HG02763 (cell line): ENCODE results near the gene CCDC83.
A peak's percentile ranks its signal among the peaks of the same experiment; 100 is the strongest.
"Not testable (repeated sequence)": the region's sequence is repeated elsewhere in the genome, so short reads cannot be mapped to it uniquely, and the experiment has no call there.

ENCODE experiments used
- ATAC-seq: cut with Tn5 transposase; IDR thresholded peaks from one replicate; pipeline ENCODE4 v1.9.1; 2021; ENCODE audit warnings: mild to moderate bottlenecking, moderate library complexity; ENCODE audit not compliant: unreplicated experiment

CCDC83 gene

DNA sequence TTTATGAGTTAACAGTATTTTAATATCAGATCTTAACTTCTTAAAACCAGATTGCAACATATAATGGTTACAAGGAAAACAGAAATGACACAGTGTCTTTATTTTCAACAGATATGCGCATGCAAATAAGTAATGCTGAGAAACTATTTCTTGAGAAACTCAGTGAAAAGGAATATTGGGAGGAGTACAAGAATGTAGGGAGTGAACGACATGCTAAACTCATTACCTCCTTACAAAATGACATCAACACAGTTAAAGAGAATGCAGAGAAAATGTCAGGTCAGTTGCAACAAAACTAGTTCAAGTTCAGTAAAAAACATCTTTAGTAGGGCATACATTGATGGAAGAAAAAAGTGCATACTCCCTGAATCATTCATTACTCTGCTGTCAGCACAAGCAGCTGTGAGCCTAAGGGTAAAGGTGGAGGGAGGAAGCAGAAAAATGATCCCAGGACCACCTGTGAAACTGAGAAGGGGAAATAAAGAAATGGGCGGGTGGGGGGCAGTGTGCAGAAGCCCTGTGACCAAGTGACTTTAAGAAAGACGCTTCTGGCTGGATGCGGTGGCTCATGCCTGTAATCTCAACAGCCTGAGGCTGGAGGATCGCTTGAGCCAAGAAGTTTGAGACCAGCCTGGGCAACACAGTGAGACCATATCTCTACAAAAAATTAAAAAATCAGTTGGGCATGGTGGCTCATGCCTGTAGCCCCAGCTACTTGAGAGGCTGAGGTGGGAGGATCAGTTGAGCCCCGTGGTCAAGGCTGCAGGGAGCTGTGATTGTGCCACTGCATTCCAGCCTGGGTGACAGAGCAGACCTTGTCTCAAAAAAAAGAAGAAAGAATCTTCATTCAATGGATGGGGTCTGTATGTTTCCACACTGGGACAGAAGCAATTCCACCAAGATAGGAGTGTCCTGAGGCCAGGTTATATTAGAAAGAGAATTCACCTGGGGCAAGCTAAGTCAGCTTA is 31.2 kb downstream of the CCDC83 start:
- no peak for ATAC-seq

DNA sequence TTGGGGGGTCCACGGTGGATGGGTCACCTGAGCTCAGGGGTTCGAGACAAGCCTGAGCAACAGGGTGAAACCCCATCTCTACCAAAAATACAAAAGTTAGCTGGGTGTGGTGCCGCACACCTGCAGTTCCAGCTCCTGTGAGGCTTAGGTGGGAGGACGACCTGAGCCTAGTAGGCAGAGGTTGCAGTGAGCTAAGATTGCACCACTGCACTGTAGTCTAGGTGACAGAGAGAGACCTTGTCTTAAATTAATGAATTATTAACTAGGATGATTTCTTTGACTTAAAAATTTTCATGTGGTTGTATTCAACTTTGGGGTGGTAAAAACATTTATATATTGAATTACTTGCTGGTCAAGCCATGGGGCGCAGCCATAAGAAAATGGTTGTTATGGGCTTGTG is 33.9 kb downstream of the CCDC83 start:
- ATAC-seq, result no peak

DNA sequence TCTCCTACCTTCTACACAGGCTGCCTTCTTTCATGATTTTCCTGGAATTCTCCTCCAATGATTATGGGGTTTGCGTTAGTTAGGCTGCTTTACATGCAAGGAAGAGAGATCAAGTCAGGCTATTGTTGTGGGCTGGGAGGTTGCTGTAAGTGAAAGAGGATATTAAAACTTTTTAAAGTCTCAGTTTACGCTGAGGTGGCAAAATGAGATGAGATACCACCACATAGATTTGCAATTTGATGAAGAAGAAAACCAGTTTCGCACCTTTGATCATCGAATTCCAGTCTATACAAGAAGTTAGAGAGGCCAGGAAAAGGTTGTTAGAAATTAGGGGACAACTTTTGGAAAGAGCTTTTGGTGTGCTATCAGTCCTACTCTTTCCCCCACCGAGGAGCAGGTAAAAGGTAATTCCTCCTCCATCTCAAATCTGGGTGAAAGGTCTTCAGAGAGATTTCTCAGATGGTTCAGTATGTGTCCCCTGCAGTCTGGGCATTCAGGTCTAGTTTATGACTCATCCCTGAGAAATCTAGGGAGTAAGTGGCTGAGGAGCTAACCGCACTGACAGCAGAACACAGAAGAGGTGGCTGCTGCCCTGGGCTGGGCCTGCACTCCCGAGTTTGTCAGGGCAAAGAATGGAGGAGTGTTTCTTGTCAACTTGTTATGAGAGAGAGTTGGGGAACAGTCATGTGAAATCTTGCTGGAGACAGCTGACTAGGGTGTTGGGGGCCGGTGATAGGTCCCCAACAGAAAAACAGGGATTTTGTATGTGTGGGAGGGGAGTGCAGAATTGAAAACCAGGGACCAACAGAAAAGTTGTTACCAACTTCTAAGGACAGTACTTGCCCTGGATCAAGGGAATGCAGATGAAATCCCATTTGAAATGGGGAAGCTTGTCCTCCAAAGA is 34.7 kb downstream of the CCDC83 start:
- no peak for ATAC-seq

DNA sequence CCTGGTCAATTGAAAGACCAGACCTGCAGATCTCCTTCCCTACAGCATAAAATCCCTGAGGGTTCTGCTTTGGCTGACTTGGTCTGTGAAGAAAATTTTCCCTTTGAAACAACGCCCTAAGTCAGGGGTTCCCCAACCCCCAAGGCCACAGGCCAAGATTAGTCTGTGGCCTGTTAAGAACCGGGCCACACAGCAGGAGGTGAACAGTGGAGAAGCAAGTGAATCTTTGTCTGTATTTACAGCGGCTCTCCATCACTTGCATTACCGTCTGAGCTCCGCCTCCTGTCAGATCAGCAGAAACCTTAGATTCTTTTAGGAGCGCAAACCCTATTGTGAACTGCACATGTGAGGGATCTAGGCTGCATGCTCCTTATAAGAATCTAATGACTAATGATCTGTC is 38.2 kb downstream of the CCDC83 start:
- no peak for ATAC-seq

DNA sequence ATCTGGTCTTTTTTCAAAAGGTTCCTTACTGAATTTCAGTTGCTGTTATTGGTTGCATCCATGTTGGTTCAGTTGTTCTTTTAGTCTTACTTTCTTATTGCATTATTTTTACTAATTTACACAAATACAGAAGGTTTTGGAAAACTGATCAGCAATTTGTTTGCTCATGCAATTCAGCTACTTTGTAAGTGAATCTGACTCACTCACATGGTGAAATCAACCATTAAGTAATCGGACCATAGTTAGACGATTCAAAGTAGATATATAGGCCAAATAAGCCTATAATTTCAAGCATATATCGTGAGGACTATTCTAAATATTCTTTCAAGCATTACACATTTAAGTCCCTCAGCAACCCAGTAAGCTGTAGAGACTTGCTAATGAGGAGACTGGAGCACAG is 41.7 kb downstream of the CCDC83 start:
- no peak for ATAC-seq

DNA sequence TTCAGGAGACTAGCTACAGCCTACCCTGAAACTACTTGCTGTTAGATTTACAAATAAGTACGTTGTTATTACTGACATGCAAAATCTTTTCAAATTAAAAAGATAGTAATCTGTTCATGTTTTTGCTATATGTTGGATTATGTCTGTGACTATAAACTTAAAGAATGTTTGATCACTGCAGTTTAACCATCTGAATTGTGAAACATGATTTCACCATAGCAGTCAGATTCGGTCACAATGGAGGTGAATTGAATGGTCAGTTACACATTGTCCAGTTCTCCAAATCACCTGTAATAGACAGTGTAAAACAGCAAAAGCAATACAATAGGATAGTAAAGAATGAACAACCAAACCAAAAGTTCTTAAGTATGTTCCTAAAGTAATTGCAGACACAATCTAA is 43.3 kb downstream of the CCDC83 start:
- no peak for ATAC-seq

DNA sequence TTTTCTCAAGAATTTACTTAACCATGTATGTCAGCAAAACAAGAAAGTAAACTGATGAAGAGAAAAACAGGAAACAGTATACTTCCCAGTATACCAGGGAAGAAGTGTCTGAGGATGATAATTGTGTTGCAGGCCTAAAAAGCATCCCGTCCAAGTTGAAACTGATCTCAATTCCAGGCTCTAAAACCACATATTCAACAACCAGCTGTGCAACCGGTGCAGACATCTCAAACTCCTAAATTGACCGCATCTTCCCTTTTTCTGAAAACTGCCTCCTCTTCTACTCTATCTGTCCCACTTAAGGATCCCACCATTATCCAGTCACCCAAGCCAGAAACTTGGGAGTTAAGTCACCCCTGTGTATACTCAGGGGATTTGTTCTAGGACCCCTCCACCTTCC is 47.2 kb downstream of the CCDC83 start:
- no peak for ATAC-seq

DNA sequence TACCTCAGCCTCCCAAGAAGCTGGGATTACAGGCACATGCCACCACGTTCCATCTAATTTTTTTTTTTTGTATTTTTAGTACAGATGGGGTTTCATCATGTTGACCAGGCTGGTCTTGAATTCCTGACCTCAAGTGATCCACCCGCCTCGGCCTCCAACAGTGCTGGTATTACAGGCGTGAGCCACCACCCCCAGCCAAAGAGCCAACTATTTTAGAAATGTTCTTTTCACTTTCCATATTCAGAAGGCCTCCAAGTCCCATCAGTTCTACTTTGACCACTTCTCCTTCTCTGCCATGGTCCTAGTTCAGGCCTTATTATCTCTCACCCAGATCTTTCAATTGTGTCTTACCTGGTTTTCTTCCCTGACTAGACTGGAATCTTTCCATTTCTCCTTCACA is 48.2 kb downstream of the CCDC83 start:
- no peak for ATAC-seq

DNA sequence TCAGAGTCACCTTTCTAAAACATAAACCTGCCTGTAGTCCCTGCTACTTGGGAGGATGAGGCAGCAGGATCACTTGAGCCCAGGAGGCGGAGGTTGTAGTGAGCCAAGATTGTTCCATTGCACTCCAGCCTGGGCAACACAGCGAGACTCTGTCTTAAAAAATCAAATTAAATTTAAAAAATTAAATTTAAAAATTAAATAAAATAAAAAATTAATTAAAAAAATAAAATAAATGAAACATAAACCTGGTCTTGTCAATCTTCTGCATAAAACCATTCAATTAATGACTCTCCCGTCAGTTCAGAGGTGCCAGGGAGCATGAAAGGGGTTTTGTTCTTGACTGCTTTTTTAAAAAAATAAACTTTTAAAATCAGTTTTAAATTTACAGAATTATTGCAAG is 48.6 kb downstream of the CCDC83 start:
- no peak for ATAC-seq

DNA sequence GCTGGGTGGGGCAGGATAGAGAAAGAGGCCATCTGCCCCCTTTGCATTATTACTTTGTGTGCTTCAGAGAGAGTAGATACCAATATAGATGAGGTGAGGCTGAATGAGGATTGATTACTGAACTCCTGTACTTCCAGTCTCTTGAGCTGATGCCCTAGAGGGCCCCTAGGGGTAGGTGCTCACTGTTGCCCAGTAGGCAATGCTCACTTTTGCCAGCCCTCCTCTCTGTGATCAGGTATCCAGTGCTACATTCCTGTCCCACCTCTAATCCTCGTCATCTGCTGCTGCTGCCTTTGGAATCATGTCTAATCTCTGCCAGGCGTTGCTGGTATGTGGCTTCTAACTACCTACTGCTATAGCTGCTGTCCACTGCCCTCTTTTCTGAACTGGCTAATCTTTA is 57.2 kb downstream of the CCDC83 start:
- ATAC-seq, result no peak

DNA sequence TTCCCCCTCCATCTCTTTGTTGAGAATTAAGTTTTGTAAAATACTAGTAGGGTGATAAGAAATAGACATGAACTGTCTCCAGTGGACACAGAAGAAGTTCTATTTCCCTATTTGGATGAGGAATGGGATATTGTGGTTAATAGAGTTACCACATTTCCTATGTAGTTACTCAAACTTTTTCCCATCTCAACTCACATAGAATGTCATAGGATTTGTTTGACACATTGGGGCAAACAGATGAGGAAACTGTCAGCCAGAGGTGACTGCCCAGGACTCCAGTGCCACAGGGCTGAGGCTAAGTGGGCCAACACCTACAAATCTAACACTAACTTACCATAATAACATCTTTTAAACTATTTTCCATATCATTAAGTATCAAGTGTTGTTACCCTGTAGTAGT is 58.3 kb downstream of the CCDC83 start:
- ATAC-seq, result no peak

DNA sequence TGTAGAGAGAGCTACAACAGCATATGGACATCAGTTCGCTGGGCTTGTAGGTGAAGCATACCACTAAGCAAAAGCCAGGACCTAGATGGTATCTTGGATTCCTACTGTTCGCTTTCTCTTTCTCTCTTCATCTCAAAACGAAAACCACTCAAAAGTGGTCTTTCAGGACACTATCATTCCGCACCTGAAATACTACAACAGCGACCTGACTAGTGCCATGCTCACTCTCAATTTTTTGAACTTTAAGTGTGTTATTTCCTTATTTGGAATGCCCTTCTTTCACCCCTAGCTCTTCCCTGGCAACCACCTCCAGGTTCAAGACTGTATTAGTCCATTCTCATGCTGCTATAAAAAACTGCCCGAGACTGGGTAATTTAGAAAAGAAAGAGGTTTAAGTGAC is 59.2 kb downstream of the CCDC83 start:
- no peak for ATAC-seq

DNA sequence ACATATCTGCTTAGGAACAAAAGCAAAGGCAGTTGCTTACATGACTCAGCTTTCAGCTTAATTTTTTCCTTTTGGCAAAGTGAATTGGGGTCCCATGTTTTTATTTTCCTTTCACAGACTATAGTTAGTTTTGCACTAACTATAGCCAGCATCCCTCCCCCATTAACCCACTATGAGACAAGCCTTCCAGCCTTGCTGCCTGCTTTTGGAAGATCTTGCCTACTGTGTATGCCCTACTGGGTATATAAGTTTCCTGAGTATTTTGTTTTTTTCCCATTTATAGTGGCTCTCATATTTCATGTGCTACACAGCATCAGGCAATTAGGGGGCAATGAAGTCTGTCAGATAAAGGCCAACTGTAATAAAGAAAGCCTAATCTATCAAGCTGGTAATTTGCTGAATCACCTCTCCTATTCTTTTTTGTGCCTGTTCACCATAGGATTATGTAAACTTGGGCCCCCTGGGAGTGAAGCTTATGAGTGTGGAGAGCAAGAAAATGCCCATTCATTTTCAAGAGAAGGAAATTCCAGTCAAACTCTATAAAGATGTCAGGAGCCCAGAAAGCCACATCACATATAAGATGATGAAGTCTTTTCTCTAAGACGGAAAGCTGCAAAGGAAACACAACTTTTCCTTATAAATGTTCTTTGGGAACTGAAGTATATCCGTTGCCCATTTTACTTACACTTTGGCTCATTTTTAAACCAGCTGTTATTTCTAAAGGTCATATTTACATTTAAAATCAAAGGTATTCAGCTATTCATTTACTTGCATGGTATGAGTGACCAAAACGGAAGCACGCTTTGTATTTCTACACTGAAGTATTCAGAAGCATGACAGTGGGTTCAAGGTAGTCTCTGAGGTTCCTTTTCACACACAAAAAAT is 64.0 kb downstream of the CCDC83 start:
- no peak for ATAC-seq

DNA sequence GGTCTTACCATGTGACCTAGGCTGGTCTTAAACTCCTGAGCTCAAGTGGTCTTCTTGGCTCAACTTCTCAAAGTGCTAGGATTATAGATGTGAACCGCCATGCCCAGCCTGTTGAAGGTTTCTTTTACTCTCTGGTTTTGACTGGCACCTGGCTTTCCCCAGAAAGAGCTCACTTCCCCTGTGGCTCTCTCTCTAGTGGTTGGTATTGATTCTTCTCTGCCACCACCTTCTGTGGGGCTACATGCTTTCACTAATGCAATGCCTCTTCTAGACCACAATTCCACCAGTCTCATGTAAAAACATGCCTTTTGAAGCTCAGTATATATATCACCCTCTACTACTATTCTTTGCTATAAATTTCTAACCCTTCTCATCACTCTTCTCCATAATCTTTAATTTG is 67.2 kb downstream of the CCDC83 start:
- peak; percentile 68 for ATAC-seq

DNA sequence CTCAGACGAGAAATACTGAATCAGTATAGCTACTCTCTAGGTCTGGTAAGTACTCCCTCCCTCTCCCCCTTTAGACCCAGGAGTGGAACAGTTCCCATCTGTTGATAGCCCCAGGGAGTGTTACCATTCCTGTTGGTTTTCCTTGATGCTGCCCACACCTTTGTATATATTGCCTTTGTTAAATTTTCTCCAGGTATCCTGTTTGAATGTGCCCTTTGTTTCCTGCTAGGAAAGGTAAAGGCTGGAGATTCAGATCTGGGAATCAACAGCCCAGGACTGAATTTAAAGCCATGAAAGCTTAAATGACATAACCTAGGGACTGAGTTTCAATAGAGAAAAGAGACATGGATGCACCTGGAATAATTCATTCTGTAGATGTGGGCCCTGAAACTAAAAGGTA is 68.3 kb downstream of the CCDC83 start:
- no peak for ATAC-seq

DNA sequence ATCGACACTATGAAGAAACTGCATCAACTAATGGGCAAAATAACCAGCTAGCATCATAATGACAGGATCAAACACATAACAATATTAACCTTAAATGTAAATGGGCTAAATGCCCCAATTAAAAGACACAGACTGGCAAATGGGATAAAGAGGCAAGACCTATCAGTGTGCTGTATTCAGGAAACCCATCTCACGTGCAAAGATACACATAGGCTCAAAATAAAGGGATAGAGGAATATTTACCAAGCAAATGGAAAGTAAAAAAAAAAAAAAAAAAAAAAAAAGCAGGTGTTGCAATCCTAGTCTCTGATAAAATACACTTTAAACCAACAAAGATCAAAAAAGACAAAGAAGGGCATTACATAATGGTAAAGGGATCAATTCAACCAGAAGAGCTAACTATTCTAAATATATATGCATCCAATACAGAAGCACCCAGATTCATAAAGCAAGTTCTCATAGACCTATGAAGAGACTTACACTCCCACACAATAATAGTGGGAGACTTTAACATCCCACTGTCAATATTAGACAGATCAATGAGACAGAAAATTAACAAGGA is 71.6 kb downstream of the CCDC83 start:
- ATAC-seq, result not testable (repeated sequence)

DNA sequence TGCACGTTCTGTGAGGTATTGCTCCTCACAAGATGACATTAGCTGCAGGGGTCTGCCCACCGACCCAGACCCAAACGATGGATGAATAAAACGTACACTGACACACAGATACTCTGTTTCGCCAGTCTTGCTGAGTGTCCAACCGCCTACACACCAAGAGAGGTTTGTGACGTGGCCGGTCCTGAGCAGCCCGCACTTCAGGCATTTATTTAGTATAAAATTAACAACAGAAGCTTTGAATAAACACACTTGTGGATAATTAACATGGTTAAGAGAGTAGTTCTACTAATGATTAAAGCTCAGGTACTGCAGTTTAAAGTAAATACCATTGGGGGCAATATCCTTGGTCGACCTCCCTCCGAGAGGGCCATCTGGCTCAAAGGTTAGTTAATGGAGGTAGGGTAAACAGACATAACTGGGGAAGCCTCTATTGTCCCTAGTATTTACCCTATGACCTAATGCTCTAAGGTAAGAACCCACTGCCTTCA is 75.7 kb downstream of the CCDC83 start:
- no peak for ATAC-seq

DNA sequence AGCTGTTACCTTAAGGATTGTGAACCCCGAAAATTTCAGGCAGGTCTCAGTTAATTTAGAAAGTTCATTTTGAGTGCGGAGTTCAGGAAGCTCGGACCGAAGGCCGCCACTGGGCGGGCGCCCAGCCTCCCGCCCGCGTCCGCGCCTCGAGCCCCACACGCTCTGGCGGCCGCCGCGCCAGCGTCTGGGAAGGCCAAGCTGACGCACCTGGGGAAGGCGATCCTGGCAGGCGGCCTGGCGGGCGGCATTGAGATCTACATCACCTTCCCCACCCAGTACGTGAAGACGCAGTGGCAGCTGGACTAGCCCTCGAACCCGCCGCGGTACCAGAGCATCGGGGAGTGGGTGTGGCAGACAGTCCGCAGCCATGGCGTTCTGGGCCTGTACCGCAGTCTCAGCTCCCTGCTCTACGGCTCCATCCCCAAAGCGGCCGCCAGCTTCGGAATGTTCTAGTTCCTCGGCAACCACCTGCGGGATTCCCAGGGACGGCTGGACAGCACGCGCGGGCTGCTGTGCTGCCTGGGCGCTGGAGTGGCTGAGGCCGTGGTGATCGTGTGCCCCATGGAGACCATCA is 79.5 kb downstream of the CCDC83 start:
- no peak for ATAC-seq

DNA sequence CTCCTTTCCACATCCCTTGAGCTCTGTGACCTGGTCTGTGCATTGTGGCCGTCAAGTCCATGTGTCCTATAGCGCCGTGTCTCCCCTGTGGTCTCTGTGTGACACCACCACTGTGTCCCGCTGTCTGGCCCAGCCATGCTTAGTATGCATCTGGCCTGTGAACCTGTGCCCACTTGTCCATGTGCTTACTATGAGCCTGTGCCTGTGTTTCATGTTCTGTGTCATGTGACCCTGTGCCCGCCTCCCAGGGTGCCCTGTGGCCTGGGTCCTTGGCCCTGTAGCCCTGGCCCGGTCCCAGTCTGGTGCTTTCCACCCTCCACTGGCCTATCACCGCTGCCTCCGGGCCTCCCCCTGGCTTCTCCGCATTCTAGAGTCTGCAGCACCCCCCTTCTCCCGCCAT is 80.6 kb downstream of the CCDC83 start:
- ATAC-seq, result no peak

DNA sequence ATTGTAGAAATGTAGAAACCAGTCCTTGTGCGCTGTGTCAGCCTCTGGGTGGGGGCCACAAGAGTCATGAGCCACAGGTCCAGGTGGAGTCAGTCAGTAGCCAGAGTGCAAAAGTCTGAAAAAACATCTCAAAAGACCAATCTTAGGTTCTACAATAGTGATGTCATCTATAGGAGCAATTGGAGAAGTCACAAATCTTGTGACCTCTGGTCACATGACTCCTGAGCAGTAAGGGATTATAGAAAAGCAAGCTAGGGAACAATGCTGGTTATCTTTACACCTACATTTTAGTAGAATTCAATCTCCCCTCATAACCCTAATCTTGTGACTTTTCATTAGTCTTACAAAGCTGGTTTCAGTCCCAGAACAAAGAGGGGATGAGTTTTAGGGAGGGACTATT is 82.7 kb downstream of the CCDC83 start:
- ATAC-seq, result no peak
